Fibroblast of skin of back (primary cell): ENCODE data around the gene HOXA2.
A peak's percentile ranks its signal among the peaks of the same experiment; 100 is the strongest.

Experiments used
- DNase-seq: peaks from one replicate; pipeline ENCODE4 v3.0.0-alpha.2; 2013

HOXA2 gene

DNA sequence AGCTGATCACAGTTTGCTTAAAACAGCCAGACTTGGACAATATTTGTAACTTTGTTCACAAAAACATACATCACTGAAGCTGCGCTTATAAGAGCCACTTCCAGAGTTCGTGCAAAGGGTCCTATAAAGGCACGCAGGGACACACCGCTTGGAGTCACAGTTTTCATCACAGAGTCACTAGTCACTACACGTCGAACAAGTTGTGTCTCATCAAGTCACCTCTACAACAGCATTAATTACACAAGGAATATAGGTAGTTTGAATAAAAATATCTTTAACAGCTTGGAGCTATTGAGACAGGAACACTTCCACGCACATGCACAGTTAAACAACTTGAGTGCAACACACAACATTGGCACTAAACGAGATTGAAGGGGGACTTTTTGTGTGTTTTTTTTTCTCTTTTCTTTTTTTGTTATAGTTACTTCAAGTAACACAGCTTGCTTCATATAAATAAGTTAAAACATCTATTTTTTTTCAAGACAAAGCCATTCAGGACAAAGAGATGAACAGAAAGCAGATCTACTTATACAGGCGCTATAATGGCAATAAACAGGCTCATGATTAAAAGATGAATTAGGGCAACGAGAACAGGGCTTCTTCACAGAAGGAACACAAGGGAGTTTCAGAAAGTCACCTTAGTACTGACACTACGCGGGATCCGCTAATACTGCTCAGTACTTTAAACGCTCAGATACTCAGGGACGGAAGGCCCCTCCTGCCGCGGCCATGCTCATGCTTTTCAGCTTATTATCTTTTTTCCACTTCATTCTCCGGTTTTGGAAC, 38.8 kb upstream of the HOXA2 start:
- DNase-seq = no peak

DNA sequence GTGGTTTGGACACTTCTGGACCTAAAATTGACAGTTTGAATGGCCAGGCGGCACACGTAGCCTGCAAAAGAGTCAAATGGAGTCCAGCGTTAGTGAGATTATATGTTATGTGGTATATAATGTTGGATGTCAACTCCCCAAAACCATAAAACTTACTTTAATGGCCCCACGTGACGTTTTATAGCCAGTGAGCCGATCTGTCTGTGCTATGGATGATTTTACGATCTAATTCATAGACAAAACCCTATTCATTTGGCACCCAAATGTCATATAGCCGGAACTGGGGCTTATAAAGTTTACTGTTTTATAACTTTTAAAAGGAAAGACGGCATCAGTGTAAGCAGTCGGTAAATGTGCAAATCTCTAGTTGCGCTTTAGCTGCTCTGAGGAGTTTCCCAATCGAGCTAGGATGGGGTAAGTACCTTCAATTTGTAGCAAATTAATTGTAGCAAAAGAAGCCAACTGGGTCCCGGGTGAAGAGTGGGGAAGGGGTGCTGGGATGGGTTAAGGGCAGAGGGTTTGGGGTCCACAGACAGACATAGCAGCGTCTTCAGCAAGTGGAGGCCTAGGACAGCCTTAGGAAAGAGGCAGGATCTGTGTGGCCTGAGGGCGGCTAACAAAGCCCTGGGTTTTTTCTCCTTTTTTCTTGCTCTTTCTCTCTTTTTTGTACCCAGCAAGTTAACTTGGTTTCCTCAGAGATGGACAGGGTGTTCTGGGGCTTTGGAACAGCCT, 37.8 kb upstream of the HOXA2 start:
- no peak for DNase-seq

DNA sequence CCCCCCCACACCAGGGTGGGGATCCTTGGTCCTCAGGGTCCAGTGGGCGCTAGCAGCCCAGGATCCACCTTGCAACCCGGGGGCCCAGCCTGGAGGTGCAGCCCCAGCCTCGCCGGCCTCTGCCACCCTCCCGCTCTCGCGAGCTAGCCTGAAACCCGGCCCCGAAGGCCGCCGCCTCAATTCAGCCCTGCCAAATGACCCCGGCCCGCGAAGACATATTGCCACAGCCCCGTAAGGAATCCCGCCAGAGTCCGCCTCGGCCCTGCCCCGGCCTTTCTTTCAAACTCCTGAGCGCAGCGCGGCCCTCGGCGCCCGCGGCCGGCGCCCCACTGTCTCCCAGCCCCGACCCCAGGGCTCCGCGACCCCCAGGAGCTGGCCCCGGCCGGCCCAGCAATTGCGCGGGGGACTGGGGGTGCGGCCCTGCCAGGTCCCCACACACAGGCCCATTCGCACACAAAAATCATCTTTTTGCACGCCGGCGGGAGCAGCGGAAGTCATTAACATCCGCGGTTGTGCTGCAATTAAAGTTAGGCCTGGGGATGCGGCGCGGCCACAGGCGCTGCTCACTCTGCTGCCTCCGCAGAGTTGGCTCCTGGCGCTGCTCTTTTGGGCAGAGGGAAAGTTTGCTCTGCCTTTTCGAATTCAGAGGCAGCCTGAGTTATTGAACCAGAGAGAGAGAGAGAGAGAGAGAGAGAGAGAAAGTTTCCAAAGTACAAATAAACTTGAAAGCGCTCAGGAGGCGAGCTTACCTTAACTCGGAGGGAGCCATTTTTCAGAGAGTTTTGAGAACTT, 37.0 kb upstream of the HOXA2 start:
- DNase-seq = no peak

DNA sequence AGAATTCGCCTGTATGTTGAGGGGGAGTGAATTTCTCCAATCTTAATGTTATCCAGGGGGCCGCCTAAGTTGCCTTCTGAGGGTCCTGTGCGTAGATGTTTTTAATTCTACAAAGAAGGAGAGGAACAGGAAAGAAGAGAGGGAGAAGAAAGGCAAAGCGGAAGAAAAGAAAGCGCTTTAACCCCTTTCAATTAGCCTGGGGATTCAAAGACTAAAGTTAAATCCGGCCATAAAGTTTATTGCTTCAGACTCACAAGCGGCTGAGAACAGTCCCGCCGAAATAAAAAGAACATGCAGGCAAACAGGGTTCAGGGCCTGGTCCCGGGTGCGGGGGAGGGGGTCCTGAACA, 36.5 kb upstream of the HOXA2 start:
- DNase-seq = no peak

DNA sequence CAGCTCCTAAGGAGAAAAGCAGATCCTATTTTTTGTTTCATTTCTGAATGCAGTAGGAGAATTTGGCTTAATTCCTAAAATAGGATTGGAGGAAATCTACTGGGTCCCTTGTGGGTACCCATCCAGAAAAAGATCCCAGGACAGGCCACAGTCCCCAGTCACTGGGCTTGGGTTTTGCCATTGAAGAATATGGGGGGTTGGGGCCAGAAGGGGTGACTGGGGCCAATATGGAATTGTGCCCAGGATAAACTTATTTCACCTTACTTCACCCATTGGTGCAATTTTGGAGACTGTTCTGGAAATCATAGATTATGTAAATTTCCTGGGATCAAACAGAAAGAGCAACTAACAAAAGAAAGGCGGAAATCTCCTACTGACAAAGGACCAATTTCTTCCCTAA, 36.0 kb upstream of the HOXA2 start:
- no peak for DNase-seq

DNA sequence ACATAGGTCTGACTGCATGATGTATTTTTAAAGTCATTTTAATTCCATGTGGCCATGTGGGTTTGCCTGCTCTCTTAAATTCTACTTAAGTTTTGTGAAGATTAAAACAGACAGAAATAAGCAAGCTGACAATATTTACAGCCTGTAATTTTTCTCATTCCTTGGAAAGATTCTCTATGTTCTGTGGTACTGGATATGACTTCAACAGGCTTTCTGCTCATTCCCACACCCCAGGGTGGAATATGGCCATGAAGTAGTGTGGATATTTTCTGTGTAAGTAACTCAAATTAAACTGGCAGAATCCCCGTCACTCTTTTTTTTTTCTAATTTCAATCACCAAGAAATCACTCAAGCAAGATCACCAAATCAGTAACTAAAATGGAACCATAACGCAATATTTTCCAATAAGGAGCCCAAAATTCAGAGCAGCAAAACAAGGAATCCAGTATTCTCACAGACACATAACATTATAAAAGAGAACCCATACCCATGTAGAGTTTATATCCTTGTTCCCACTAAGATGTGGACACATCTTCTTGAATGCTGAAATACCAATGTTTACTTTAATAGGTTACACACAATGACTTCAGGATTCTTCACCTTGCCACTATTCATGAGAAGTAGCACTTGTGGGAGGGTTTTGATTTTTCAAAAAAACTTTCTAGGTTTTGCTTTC, 35.3 kb upstream of the HOXA2 start:
- no peak for DNase-seq

DNA sequence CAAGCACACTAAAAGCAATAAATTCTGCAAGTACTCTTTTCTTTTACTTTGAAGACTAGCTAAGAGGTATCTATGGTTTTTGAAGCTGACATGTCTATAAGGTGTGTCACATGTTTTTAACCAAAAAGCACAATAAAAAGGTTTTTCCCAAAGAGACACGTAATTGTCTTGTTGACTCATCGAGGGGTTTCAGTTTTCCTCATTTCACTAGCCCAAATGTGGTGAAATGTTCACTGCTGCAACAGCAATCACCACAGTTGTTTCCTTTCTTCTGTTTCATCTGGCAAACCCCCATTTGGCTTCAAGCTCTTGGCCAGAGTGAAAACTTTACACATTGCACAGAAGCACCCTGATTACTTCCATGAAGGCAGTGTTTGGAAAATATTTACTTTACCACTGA, 31.9 kb upstream of the HOXA2 start:
- no peak for DNase-seq

DNA sequence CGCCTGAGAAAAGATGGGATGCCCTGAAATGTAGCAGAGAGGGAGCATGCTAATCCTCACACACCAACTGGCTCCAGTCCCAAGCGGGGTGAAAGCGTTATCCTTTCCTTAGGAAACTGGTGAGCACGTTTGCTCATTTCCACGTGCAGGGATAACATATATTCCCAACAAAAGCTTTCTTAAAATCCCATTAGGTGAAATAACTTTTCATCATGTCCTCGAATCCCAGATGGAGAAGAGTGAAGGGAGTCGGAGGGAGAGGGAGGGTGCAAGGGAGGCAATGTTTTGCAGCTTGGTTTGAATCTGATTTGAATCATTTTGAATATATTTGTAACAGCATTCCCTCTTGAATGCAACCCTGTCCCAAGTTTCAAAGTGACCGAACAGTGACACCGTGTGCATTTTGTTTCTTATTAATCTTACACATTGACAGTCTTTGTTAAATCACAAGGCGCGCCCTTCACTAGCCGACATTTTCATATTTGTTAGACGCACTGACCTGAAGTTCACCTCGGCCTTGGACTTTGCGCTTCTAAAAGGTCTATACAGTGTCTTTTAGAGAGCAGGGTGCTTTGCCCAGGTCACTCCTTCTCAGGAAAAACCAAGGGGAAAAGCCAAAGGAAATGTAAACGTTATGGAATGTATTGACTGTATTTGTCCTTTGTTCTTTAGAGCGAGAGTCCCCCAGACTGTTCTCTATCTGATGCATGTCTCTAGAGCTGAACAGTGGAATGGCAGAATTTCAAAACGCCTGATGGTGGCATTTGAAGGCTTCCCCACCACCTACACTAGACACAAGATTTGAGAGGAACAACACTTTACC, 31.1 kb upstream of the HOXA2 start:
- no peak for DNase-seq

DNA sequence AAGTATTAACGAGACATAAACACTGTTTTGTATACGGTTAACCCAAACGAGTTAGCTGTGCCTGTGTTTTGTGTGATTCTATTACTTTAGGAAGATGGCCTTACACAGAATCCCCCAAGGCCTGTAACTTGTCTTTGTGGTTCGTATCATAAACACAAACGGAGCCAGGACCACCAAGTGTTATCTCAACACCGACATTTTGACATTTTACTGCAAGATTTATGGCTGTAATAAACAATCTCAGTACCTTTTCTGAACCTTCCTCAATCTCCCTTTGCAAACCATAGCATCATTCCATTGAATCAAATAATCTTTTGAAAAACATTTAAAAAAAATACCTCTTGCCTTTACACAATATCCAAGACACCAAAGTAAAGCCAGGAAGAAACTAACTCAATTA, 30.5 kb upstream of the HOXA2 start:
- no peak for DNase-seq

DNA sequence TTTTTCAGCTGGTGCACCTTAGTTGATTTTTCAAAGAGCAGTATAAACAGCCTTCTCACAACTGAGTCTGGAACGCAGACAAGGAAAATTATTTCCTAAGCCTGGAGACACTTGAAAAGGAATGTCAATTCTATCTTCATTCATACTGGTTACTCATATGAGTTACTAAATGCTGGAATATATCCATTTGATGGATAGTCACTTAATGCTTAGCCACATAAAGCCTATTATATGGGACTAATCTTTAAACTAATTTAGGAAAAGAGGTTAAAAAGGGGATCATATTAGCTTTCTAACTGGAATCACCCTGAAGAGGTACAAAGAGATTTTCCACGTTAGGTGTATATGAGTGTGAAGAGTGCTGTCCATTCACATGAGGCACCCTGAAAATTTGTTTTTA, 29.7 kb upstream of the HOXA2 start:
- DNase-seq = no peak

DNA sequence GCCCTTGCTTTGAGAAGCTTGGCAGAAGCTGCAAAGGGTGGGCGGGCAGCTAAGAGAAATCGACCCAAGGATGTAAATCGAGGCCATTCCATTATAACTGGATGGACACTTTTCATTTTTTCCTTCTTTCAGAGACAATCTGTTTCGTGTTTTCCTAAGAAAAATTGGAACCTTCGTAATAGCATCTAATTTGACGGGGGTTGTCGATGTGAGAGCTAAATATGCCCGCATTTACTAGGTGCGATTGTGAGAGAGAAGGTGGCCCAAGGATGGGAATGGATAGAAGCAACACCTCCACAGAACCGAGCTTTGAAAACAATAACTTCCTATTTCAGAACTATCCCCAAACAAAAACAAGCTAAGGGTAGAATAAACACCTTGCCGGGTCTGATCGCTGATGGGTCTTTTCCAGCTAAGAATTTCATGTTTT, 28.9 kb upstream of the HOXA2 start:
- no peak for DNase-seq

DNA sequence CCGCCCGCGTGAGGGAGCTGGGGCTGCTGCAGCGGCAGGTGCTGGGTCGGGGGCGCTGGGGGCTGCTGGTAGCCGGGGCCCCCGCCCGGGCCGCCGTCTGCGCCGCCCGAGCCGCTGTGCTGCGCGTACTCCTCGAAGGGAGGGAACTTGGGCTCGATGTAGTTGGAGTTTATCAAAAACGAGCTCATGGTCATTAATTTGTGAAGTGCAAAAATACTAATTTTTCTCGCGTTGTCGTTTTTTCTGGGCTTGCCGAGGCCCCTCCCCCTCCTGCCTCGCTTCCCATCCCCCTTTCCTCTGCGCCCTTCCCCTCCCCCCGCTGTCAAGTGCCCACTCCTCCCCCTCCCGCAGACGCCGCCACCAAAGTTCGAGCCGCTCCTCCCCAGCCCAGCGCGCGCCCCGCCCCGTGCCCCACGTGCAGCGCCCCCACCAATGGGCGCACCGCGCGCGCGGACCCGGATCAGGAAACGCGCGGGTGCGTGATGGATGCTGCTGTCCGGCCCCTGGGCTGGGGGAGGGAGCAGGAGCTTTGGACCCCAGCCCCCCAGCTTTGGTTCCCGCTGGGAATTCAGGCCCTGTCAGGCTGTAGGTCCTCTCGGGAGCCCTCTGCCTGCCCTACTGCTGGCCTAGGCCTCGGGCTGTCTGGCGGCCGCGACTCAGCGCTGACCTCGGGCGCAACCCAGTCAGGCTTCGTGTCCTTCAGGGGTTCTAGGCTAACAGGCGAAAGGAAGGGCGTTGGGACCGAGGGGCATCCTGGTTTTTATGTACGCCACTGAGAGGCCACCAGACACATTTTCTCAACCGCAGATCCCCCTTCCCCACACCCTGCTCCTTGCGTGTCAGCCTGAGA, 28.3 kb upstream of the HOXA2 start, which contains the start of gene HOXA4:
HOXA4 (minus strand) TSS at position 218 of the 850 bp plus-strand sequence; CDS start at position 194, 24 bp downstream.
- peak; percentile 17 for DNase-seq

DNA sequence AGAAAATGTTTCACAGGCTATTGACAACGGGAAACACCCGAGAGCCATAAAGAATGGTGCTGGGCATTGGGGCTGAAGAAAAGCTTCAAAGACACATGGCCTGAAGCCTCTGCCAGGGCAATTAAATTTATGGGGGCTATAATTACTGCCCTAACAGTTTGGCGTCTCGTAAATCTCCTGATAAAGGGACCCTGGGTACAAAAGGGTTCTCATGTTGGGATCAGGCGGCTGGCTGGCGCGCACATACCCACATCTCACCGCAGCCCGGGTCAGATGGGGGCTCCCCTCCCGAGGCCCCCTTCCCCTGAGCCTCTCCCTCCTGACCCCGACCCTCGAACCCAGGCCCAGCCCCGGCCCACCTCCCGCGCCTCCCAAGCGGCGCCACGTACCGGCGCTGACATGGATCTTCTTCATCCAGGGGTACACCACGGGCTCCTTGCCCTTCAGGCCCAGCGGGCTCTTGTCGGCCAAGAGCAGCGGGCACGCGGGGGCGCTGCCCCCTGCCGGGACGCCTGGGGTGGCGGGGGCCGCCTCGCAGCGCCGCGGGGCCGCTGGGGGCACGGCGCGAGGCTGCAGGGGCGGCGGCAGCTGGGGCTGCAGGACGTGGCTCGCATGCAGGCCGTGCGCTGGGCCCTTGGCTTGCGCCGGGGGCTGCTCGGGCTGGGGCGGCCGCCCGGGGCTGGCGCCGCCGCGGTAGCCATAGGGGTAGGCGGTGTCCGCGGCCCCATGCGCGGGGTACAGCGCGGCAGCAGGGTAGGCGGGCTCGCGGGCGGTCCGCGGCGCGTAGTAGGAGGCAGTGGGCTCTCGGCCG, 27.5 kb upstream of the HOXA2 start:
- no peak for DNase-seq

DNA sequence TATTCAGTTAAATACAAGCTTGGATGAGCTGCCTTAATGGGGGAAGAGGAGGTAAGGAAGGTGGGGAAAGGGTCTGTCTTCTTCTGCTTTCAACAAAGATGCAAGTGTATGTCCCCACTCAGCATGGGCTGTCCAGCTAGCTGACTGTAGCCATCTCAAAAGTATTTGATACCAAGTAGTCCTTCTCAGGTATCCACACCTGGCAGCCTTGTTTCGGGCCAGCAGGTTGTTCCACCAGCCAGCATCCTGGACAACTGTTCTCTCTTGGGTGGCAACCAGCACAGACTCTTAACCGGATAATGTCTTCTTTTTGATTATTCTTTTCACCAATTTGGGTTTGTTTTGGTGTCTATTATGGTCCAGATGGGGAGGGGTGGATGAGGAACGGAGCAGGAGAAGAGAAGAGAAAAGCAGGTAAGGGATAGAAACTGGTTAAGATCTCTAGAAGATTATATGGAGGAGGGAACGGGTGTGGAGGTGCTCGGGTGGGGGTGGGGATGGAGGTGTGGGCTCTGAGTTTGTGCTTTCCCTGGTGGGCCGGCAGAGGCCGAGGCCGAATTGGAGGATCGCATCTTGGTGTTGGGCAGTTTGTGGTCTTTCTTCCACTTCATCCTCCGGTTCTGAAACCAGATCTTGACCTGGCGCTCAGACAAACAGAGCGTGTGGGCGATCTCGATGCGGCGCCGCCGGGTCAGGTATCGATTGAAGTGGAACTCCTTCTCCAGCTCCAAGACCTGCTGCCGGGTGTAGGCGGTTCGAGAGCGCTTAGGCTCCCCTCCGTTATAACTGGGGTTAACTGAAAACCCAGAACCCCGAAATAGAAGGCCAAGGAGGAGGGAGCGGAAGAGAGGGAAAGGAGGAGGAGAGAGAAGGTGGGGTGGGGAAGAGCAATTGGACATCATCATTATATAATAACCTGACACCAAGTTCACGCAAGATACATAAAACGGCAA, 26.6 kb upstream of the HOXA2 start:
- DNase-seq = no peak

DNA sequence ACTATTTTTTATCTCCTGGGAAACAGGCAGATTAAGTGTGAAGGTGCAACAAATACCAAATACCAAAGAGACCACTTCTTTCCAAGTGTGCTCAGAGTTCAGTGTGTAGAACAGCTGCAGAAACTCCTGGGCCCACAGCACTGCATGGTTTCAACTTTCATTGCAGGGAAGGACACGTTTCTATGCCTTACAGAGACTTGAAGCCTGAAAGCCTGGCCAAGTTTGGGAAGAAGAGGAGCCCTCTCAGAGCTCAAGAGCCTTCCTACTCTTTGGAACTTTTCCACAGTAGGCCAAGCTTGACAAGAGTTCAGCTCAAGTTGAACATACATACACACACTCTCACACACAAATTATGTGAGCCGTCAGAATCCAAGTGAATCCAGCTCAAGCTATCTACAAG, 25.6 kb upstream of the HOXA2 start:
- no peak for DNase-seq

DNA sequence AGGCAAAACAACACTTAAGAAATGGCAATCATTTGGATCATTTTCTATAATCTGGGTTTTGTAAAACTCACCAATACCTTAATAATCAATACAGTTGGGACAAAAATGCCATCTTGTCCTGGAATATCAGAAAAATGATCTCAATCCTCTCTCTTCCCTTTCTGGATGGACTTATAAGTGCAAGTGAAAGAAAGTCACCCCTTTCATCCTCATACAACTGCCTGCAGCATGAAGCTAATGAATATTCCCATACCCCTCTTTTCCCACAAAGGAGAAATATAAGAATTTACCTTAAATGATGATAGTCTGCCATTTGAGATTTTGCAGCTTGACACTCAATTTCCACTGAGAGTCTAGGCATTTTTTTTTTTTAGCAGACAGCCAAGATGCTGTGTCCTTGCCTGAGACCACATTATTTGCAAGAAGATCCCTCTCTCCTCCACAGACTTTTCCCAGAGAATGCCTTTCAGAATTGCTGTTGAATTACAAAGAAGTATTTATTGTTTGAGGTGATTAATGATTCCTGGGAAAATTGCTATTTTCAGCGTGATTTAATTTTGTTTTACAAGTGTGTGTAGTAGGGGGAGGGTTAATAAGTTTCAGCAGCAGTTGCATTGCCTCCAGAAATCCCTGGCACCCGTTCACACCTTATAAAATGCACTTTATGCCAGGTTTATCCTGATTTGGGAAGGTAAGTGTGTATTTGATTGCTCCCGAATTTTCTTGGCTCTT, 24.3 kb upstream of the HOXA2 start:
- DNase-seq = no peak

DNA sequence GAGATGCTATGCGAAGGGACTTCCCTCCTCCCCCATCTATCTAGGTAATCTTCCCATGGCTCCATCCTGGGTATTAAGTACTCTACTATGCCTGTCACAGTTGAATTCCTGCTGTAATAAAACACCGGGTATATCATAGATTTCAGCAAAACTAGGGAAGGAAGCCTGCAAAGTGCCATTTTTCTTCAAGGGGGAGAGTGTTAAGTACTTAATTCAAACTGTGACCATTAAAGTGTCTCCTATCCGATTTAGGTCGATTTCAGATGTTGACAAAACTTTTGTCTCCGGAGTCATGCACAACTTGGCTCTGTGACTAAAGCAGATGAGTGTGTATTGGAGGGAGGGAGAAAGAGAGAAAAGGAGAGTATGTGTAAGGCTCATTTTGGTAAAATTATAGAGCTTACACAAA, 23.5 kb upstream of the HOXA2 start:
- DNase-seq = no peak
